NB4 (cell line): ENCODE measurements around the gene CYBC1.

Experiments used
- CTCF ChIP-seq: IDR thresholded peaks from one replicate; pipeline ENCODE4 v1.5.1; 2012; ENCODE audit warnings: low read depth, low read length
- POLR2A ChIP-seq: IDR thresholded peaks from 2 replicates; pipeline ENCODE4 v1.6.1; 2011; ENCODE audit warnings: mild to moderate bottlenecking; ENCODE audit not compliant: insufficient read length; ENCODE audit errors: extremely low read depth

DNA sequence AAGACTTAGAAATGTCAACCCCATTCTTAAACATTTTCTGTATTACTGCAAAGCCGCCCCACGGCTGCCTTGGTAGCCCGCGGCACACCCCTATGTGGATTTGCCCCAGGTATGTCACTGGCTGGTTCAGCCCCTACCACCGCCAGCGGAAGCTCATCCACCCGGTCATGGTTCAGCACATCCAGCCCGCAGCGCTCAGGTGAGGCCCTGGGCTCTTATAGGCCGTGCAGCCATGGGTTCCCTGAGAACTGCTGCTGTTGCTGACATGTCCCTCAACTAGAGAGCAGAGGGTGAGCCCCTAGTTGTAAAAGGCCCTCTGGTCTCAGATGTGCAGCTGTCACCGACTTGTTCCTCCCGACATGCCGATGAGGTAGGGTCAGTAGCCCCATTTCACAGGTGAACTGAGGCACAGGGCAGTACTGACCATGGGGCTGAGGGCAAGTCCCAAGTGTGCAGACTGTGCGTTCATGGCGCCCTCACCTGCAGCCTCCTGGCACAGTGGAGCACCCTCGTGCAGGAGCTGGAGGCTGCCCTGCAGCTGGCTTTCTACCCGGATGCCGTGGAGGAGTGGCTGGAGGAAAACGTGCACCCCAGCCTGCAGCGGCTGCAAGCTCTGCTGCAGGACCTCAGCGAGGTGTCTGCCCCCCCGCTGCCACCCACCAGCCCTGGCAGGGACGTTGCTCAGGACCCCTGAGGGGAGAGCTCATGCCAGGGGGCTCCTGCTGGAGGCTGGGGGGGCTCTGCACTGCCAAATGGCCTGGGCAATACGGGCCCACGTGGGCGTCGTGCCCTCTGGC is 8.7 kb downstream of the CYBC1 start:
- TF ChIP-seq CTCF (no peak), POLR2A (no peak)
